Endothelial cell (in vitro differentiated cells): ENCODE data around the gene CCDC157. TPM values are rescaled to one million over a fixed set of nuclear protein-coding genes. Genes with fewer than 3 reads are reported as not detected.

Source experiments
- DNase-seq: peaks from one replicate; pipeline ENCODE4 v3.0.0; 2021; ENCODE audit warnings: low spot score
- H3K27ac Mint-ChIP-seq: one replicate; pipeline ENCODE4 v1.8.0; 2021; ENCODE audit warnings: mixed read lengths, inconsistent platforms; ENCODE audit not compliant: unreplicated experiment
- H3K27me3 Mint-ChIP-seq: one replicate; pipeline ENCODE4 v1.8.0; 2021; ENCODE audit warnings: mild to moderate bottlenecking, moderate library complexity, mixed read lengths, inconsistent platforms; ENCODE audit not compliant: unreplicated experiment
- H3K36me3 Mint-ChIP-seq: one replicate; pipeline ENCODE4 v1.8.0; 2021; ENCODE audit warnings: mild to moderate bottlenecking, low read depth, mixed read lengths, inconsistent platforms; ENCODE audit not compliant: unreplicated experiment
- H3K4me1 Mint-ChIP-seq: one replicate; pipeline ENCODE4 v1.8.0; 2021; ENCODE audit warnings: mild to moderate bottlenecking, mixed read lengths, inconsistent platforms; ENCODE audit not compliant: unreplicated experiment
- H3K4me3 Mint-ChIP-seq: one replicate; pipeline ENCODE4 v1.8.0; 2021; ENCODE audit warnings: mild to moderate bottlenecking, mixed read lengths, inconsistent platforms; ENCODE audit not compliant: unreplicated experiment
- H3K9me3 Mint-ChIP-seq: one replicate; pipeline ENCODE4 v1.8.0; 2021; ENCODE audit warnings: mixed read lengths, inconsistent platforms; ENCODE audit not compliant: unreplicated experiment
- CTCF ChIP-seq: fragments of 200-600 bp; sonication (generic); IDR thresholded peaks from one replicate; pipeline ENCODE4 v1.5.0; 2021; ENCODE audit warnings: antibody characterized with exemption; ENCODE audit not compliant: unreplicated experiment
- total RNA-seq: library from RNA; stranded (reverse); fragmentation: NEBNext Ultra II Directional; extraction: Animal tissue kit (Norgen Biotek cat#: 25700); gene quantifications from one replicate; pipeline ENCODE4 v1.2.1, GENCODE V29; 2021; ENCODE audit not compliant: unreplicated experiment

Gene CCDC157
- total RNA-seq, 1 donor from 2014 or later, result 3.3 TPM

GRCh38 chr22:30314915-30315314 lies 41.9 kb upstream of the CCDC157 start:
- TF ChIP-seq CTCF, result no peak
- Mint-ChIP-seq H3K4me1 (peaks cover 13% of the 10 kb centered on the region), H3K36me3 (no peaks in the 10 kb centered on the region), H3K4me3 (no peak overlapping the region), H3K27ac (no peak overlapping the region), H3K27me3 (peaks cover 3% of the 10 kb centered on the region), H3K9me3 (no peaks in the 10 kb centered on the region)
- no peak for DNase-seq

GRCh38 chr22:30315962-30316576 lies 40.7 kb upstream of the CCDC157 start:
- H3K4me1 Mint-ChIP-seq, result peaks cover 7% of the 10 kb centered on the region
- no peaks in the 10 kb centered on the region for H3K9me3 Mint-ChIP-seq
- H3K27me3 Mint-ChIP-seq, result peaks cover 3% of the 10 kb centered on the region
- H3K27ac Mint-ChIP-seq, result no peak overlapping the region
- no peak for DNase-seq
- no peaks in the 10 kb centered on the region for H3K36me3 Mint-ChIP-seq
- H3K4me3 Mint-ChIP-seq, result no peak overlapping the region
- no peak for TF ChIP-seq CTCF

- H3K9me3 Mint-ChIP-seq, result no peaks in the 10 kb centered on the region
- peaks cover 4% of the 10 kb centered on the region for H3K4me1 Mint-ChIP-seq
- no peak for DNase-seq
- H3K36me3 Mint-ChIP-seq, result no peaks in the 10 kb centered on the region
- H3K27ac Mint-ChIP-seq, result no peak overlapping the region
- peaks cover 3% of the 10 kb centered on the region for H3K27me3 Mint-ChIP-seq
- no peak overlapping the region for H3K4me3 Mint-ChIP-seq
- no peak for TF ChIP-seq CTCF
These were observed 39.0 kb upstream of the CCDC157 start for GRCh38 chr22:30317778-30318177.

GRCh38 chr22:30318799-30319419 lies 37.9 kb upstream of the CCDC157 start:
- H3K9me3 Mint-ChIP-seq, result no peaks in the 10 kb centered on the region
- H3K4me3 Mint-ChIP-seq, result no peak overlapping the region
- H3K27ac Mint-ChIP-seq, result no peak overlapping the region
- peaks cover 2% of the 10 kb centered on the region for H3K27me3 Mint-ChIP-seq
- H3K36me3 Mint-ChIP-seq, result peaks cover 4% of the 10 kb centered on the region
- no peak for TF ChIP-seq CTCF
- no peak for DNase-seq
- no peaks in the 10 kb centered on the region for H3K4me1 Mint-ChIP-seq

GRCh38 chr22:30320021-30320556 lies 36.7 kb upstream of the CCDC157 start:
- no peak overlapping the region for H3K27ac Mint-ChIP-seq
- H3K9me3 Mint-ChIP-seq, result no peaks in the 10 kb centered on the region

More at GRCh38 chr22:30320021-30320556, 36.7 kb upstream of the CCDC157 start:
- H3K27me3 Mint-ChIP-seq, result peaks cover 5% of the 10 kb centered on the region
- H3K4me1 Mint-ChIP-seq, result peaks cover 2% of the 10 kb centered on the region
- no peak overlapping the region for H3K4me3 Mint-ChIP-seq
- H3K36me3 Mint-ChIP-seq, result peaks cover 8% of the 10 kb centered on the region
- no peak for DNase-seq
- TF ChIP-seq CTCF, result no peak
